Central memory CD8-positive, alpha-beta T cell (primary cell): ENCODE data around the gene ENTHD1.
A peak's percentile ranks its signal among the peaks of the same experiment; 100 is the strongest.

Experiments used
- ATAC-seq: fragments of 150-1000 bp; cut with Tn5 transposase; replicated peaks from 2 replicates; pipeline ENCODE4 v1.10.0; 2022; ENCODE audit warnings: mild to moderate bottlenecking, moderate FRiP score, moderate number of reproducible peaks; ENCODE audit not compliant: poor library complexity, severe bottlenecking; ENCODE audit errors: extremely low read depth
- DNase-seq, 2 donors: peaks; one replicate each; pipeline ENCODE4 v3.0.0; 2021; ENCODE audit warnings: low spot score in 2 of 2
- H3K27ac Mint-ChIP-seq: one replicate; pipeline ENCODE4 v1.8.0; 2022; ENCODE audit warnings: low read depth, mild to moderate bottlenecking, moderate library complexity, mixed read lengths
- H3K27me3 Mint-ChIP-seq: one replicate; pipeline ENCODE4 v1.8.0; 2022; ENCODE audit warnings: mixed read lengths
- H3K36me3 Mint-ChIP-seq: one replicate; pipeline ENCODE4 v1.8.0; 2022; ENCODE audit warnings: mild to moderate bottlenecking, moderate library complexity, mixed read lengths; ENCODE audit not compliant: insufficient read depth
- H3K4me1 Mint-ChIP-seq: one replicate; pipeline ENCODE4 v1.8.0; 2022; ENCODE audit warnings: mixed read lengths
- H3K4me3 Mint-ChIP-seq: one replicate; pipeline ENCODE4 v1.8.0; 2022; ENCODE audit warnings: mild to moderate bottlenecking, moderate library complexity, mixed read lengths
- H3K9me3 Mint-ChIP-seq: one replicate; pipeline ENCODE4 v1.8.0; 2022; ENCODE audit warnings: mixed read lengths

Gene ENTHD1

GRCh38 chr22:39703091-39703490, 190.5 kb downstream of the ENTHD1 start:
- ATAC-seq: no peak
- no peaks in the 10 kb centered on the region for H3K27me3 Mint-ChIP-seq
- no peaks in the 10 kb centered on the region for H3K9me3 Mint-ChIP-seq
- peaks cover 2% of the 10 kb centered on the region for H3K36me3 Mint-ChIP-seq
- no peaks in the 10 kb centered on the region for H3K4me1 Mint-ChIP-seq
- H3K27ac Mint-ChIP-seq: no peak overlapping the region
- no peak for DNase-seq
- peak overlapping the region; percentile 18 for H3K4me3 Mint-ChIP-seq

GRCh38 chr22:39700565-39700964, 193.0 kb downstream of the ENTHD1 start:
- DNase-seq (no peak), ATAC-seq (no peak)
- Mint-ChIP-seq H3K4me1 (no peaks in the 10 kb centered on the region), H3K27ac (no peak overlapping the region), H3K36me3 (peaks cover 2% of the 10 kb centered on the region), H3K27me3 (peaks cover 2% of the 10 kb centered on the region), H3K4me3 (no peak overlapping the region), H3K9me3 (no peaks in the 10 kb centered on the region)

DNA sequence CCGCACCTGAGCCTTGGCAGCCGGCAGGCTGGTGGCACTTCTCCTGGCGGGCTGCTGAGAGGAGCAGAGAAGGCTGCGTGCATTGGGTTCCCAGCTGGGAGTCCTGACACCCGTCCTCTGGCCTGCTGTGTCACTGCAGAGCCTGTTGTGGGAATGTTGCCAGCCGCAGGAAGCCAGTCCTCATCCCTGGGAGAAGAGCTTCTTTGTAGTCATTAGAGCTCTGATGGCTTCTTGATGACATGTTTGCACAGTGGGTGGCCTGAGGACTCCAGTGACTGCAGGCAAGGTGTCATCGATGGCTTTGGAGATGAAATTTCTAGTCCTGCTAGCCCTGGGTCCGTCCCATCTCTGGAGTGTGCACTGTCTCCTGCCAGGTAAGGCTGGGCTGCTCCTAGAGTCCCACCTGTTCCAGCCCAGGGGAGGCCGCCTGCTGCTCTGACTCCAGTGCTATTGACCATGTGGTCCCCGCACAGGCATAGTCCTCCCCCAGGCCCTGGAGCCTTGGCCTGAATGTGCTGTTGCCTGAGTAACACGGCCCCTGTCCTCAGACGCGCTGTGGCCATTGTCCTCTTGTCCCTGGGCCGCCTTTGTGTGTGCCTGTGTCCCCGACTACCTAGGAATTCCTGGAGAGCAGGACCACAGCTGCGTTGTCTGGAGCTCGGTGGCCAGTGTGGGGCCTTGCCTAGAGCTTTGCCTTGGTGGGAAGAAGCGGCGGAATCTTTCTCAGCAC, 193.8 kb downstream of the ENTHD1 start:
- ATAC-seq (no peak), DNase-seq (no peak)
- peaks cover 10% of the 10 kb centered on the region for H3K27me3 Mint-ChIP-seq
- H3K27ac Mint-ChIP-seq: no peak overlapping the region
- H3K4me3 Mint-ChIP-seq: no peak overlapping the region
- H3K9me3 Mint-ChIP-seq: no peaks in the 10 kb centered on the region
- H3K36me3 Mint-ChIP-seq: peaks cover 2% of the 10 kb centered on the region
- no peaks in the 10 kb centered on the region for H3K4me1 Mint-ChIP-seq

DNA sequence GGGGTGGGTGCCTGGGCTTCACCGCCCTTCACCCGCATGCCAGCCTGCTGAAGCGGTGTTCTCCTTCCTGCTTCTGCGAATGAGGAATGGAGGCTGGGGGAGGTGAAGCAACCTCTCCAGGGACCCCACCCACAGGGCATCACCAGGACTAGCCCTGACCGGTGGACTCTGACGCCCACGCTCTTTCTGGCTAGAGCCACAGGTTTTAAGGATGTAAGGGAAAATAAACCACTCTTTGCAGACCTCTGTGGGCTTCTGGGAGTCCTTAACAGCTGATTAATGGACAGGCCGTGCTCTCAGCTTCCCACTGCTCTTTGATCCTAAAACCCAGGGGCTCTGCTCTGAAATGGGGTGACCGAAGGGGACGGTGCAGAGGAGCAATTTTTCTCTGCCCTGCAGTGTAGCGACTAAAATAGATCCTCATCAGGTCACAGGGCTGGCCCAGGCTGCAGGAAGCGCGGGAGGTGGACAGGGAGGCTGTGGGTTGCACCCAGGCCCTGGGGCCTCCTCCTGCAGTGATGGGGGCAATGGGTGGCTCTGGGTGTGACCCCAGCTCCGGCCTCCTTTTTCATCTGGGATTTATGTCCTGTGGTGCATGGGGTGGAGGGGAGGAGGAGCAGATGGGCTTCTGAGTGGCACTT, 195.7 kb downstream of the ENTHD1 start:
- no peak for ATAC-seq
- H3K27ac Mint-ChIP-seq: no peak overlapping the region
- H3K27me3 Mint-ChIP-seq: peaks cover 20% of the 10 kb centered on the region
- H3K4me3 Mint-ChIP-seq: no peak overlapping the region
- no peaks in the 10 kb centered on the region for H3K9me3 Mint-ChIP-seq
- no peak for DNase-seq
- H3K36me3 Mint-ChIP-seq: no peaks in the 10 kb centered on the region
- no peaks in the 10 kb centered on the region for H3K4me1 Mint-ChIP-seq

DNA sequence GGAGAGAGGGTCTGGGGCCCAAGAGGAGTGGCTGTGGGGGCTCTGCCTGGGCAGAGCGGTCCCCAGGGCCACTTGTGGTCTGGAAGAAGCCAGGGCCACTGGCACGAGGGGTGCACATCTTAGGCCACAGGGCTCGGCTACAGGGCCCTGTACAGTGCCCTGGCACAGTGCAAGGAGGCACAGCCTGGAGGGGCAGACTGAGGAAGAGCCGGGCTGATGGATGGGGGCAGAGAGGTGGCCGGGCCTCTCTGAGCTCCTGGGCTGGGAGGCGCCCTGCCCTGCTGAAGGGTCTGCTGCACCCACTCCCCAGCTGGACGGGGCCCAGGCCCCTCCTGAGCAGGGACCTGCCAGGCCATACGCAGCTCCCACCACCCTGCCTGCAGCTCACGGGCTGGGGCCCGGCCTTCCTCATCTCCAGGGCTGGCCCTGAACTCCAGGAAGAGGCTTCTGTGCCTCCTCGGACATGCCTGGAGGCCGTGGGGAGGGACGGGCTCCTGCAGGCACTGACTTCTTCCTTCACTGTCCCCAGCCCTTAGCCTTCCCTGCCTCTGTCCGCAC, 199.5 kb downstream of the ENTHD1 start:
- peaks cover 52% of the 10 kb centered on the region for H3K27me3 Mint-ChIP-seq
- peaks cover 2% of the 10 kb centered on the region for H3K36me3 Mint-ChIP-seq
- ATAC-seq: no peak

More for the DNA sequence above, 199.5 kb downstream of the ENTHD1 start:
- H3K9me3 Mint-ChIP-seq: no peaks in the 10 kb centered on the region
- no peak for DNase-seq
- no peak overlapping the region for H3K27ac Mint-ChIP-seq
- no peak overlapping the region for H3K4me3 Mint-ChIP-seq
- no peaks in the 10 kb centered on the region for H3K4me1 Mint-ChIP-seq
